Measurements from ENCODE around the gene LRRC34. TPM values are rescaled to one million over a fixed set of nuclear protein-coding genes. Genes with fewer than 3 reads are reported as not detected.

LRRC34 gene
- total and polyA plus RNA-seq, 11 donors: 0.60 to 2.4 (median 1.4) TPM; not detected in 1

DNA sequence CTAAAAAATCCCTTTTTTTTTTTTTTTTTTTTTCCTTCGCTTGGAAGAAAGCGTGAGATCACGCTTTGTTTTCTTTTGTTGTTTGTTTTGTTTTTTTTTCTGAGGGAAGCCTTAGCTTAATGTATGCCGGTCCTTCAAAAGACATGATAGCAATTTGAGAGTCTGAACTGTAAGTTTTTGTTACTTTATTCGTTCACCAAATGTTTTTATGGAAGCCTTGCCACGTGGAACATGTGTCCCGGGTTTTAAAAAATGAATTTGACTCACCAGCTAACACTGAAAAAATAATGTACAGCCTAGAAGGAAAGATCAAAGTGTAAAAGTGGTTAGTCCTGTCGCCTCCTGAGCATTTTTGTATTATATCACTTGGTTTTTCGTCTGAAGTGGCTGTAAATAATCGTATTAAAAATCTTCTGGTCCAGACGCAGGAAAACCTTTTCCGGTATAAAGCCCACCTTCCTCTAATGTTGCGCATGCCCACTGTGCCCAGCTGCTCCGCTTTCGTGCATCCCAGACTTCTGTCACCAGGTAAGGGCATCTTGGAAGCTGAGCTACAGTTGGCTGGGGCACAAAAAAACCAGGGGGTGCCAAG lies 40.3 kb downstream of the LRRC34 start:
- Histone ChIP-seq H3K4me1 (peaks cover 0 to 28% (median 24%) of the 10 kb centered on the region in 12 donors), H3K36me3 (peaks cover 0 to 34% (median 30%) of the 10 kb centered on the region in 9 donors), H3K9me3 (no peaks in the 10 kb centered on the region), H3K27me3 (no peaks in the 10 kb centered on the region), H3K27ac (peak overlapping the region; percentile 96 to 100 (median 98)), H3K4me3 (peak overlapping the region; percentile 61 to 97 (median 81))
- DNase-seq (peak; percentile 73 to 81 (median 77)), ATAC-seq (peak; percentile 65 to 79 (median 71))
- TF ChIP-seq, protein P1, sequence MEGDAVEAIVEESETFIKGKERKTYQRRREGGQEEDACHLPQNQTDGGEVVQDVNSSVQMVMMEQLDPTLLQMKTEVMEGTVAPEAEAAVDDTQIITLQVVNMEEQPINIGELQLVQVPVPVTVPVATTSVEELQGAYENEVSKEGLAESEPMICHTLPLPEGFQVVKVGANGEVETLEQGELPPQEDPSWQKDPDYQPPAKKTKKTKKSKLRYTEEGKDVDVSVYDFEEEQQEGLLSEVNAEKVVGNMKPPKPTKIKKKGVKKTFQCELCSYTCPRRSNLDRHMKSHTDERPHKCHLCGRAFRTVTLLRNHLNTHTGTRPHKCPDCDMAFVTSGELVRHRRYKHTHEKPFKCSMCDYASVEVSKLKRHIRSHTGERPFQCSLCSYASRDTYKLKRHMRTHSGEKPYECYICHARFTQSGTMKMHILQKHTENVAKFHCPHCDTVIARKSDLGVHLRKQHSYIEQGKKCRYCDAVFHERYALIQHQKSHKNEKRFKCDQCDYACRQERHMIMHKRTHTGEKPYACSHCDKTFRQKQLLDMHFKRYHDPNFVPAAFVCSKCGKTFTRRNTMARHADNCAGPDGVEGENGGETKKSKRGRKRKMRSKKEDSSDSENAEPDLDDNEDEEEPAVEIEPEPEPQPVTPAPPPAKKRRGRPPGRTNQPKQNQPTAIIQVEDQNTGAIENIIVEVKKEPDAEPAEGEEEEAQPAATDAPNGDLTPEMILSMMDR (IDR thresholded peaks at IDR 0.05): no peak
- no peak for TF ChIP-seq POLR2A (IDR thresholded peaks at IDR 0.05)
- 0 to 1% (median 1%) methylated on average over 15 of the region's 15 CpGs for WGBS, 4 donors
- intact Hi-C loops (cut with DNase I): loop anchor here in 2 of 10 donors (5.0 to 10.0 kb wide), 2 partner anchors 192 to 195 kb away; partner anchors contain the start of gene SEC62 (in 2 of the 2)

DNA sequence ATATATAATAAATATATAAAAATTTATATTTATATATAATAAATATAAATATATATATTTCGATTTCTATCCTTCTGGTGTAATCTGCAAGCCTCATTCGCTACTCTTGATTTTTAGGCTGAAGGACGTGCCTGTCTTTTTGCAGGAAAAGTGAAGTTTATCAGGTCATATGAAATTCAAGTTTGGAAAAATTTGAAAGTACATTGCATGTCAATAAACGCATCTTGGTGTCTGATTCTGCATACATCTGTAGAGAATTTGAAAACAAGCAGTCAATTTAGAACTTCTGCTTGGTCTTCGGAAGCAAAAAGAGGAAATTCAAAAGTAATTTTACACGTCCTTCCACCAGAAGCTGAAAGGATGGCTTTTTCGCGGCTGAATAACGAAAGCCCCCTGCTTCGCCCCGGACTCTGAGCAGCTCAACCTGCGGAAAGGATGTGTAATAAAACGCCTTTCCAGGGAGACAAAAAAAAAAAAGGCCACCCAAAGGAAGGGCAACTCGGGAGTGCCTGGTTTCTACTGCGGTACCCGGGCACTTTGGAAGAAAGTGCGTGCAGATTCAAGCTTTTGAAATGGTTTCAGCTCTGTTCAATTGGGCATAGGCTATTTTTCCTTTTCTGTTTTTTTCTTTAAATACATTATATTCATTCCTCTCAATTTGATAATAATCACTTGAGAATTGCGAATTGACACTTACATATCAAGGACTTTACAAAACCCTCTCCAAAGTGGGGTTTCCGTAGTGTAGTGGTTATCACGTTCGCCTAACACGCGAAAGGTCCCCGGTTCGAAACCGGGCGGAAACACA lies 41.0 kb downstream of the LRRC34 start:
- 1% methylated on average over 27 of the region's 27 CpGs for WGBS, 4 donors

DNA sequence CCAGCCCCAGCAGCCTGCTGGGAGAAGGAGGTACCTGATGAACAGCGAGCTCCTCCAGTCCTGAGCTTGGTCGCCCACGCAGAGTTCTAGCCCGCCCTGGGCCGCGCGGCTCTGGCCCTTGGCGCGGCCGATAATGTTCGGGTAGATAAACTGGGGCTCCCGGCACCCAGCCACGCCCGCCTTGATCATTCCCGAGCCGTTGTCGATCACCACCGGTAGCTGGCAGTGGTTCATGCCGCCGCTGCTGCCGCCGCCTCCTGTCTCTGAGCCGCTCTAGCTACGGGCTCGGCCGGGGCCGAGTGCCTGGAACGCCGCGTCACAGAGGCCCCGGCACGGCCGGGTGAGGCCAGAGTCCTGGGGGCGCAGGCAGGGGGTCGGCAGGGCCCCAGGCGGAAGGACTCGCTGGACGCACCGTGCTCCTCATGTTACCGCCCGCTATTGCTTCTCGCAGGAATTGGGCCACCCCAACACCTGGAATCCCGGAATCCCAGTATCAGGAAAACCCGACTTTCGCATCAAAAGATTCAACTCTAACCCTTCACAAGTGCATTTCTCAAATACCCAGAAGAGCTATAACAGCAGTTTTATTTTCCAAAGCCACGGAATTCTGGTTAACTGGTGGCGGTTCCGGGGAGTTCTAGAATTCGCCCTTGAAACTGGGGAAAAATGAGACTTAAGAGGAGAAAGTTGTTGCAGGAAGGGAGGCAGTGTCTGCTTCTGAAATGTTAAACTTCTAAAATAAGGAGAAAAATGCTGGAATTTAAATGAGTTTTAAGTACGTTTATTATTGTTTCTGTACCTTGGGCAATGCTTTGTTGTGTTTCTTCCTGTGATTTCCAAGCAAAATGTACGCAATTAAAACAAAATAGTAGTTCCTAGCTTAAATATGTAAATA lies 43.2 kb downstream of the LRRC34 start, which contains the start of gene ACTRT3:
TSS of gene ACTRT3 (minus strand) at position 275 of the 895 bp plus-strand sequence. CDS start at position 234, 41 bp downstream.
- Histone ChIP-seq H3K9me3 (peaks cover 0 to 6% (median 0%) of the 10 kb centered on the region in 12 donors), H3K4me3 (peak within 1 kb of the TSS; percentile 19 to 76 (median 69)), H3K27ac (peak within 1 kb of the TSS; percentile 79 to 92 (median 85)), H3K36me3 (peaks cover 0 to 5% (median 3%) of the 10 kb centered on the region in 9 donors), H3K27me3 (no peaks in the 10 kb centered on the region), H3K4me1 (peaks cover 0 to 12% (median 9%) of the 10 kb centered on the region in 12 donors)
- ATAC-seq: peak in 3 of 4 donors; percentile 15 to 33 (median 16)
- 10 to 27% (median 20%) methylated on average over 8 to 51 of the region's 51 CpGs for WGBS, 4 donors
- DNase-seq: peak; percentile 64 to 87 (median 80)
- TF ChIP-seq, protein P1 (IDR thresholded peaks at IDR 0.05): no peak
- peak in 1 of 2 donors; percentile 28 for TF ChIP-seq POLR2A (IDR thresholded peaks at IDR 0.05)
- intact Hi-C loops (cut with DNase I): loop anchor here in 6 of 10 donors (5.0 to 10.0 kb wide), 6 partner anchors 195 to 625 kb away; partner anchors contain the start of genes SEC62 (in 4 of the 6) and SKIL (in 1 of the 6)

More for the DNA sequence above, 41.0 kb downstream of the LRRC34 start:
- ATAC-seq (peak in 2 of 4 donors; percentile 34 to 37), DNase-seq (peak in 4 of 5 donors; percentile 32 to 41 (median 34))
- no peaks in the 10 kb centered on the region for H3K27me3 ChIP-seq
- H3K9me3 ChIP-seq: no peaks in the 10 kb centered on the region
- no peak for TF ChIP-seq POLR2A (IDR thresholded peaks at IDR 0.05)
- TF ChIP-seq, protein P1 (IDR thresholded peaks at IDR 0.05): no peak
- H3K4me3 ChIP-seq: peak overlapping the region; percentile 61 to 97 (median 81)
- peaks cover 0 to 27% (median 23%) of the 10 kb centered on the region in 9 donors for H3K36me3 ChIP-seq
- peak overlapping the region; percentile 96 to 100 (median 98) for H3K27ac ChIP-seq
- H3K4me1 ChIP-seq: peaks cover 0 to 28% (median 24%) of the 10 kb centered on the region in 12 donors
- intact Hi-C loops (cut with DNase I): loop anchor here in 2 of 10 donors (5.0 to 10.0 kb wide), 2 partner anchors 193 to 196 kb away; partner anchors contain the start of gene SEC62 (in 2 of the 2)

All from heart left ventricle (tissue), 16 donors.